Mesothelial cell of epicardium (in vitro differentiated cells): ENCODE data around the gene CLEC16A. TPM values are rescaled to one million over a fixed set of nuclear protein-coding genes. Genes with fewer than 3 reads are reported as not detected.

ENCODE experiments used
- DNase-seq, 2 experiments: peaks; one replicate each; pipeline ENCODE4 v3.0.0; 2021; ENCODE audit warnings: low spot score in 2 of 2; ENCODE audit not compliant: unreplicated experiment in 2 of 2
- H3K27ac Mint-ChIP-seq: 2 replicates; pipeline ENCODE4 v1.8.0; 2021; ENCODE audit warnings: mixed read lengths
- H3K27me3 Mint-ChIP-seq: 2 replicates; pipeline ENCODE4 v1.8.0; 2021; ENCODE audit warnings: low read depth, mixed read lengths
- H3K36me3 Mint-ChIP-seq: 2 replicates; pipeline ENCODE4 v1.8.0; 2021; ENCODE audit warnings: mixed read lengths
- H3K4me1 Mint-ChIP-seq: 2 replicates; pipeline ENCODE4 v1.8.0; 2021; ENCODE audit warnings: mixed read lengths
- H3K4me3 Mint-ChIP-seq: 2 replicates; pipeline ENCODE4 v1.8.0; 2021; ENCODE audit warnings: mild to moderate bottlenecking, moderate library complexity, mixed read lengths
- H3K9me3 Mint-ChIP-seq: 2 replicates; pipeline ENCODE4 v1.8.0; 2021; ENCODE audit warnings: mixed read lengths
- CTCF ChIP-seq: fragments of 200-600 bp; sonication (generic); IDR thresholded peaks from one replicate; pipeline ENCODE4 v1.5.0; 2021; ENCODE audit warnings: antibody characterized with exemption; ENCODE audit not compliant: unreplicated experiment
- total RNA-seq: library from RNA; stranded (reverse); gene quantifications from 3 replicates; pipeline ENCODE4 v1.2.1, GENCODE V29; 2021

The CLEC16A gene
- total RNA-seq, 1 donor from 2014 or later, result 43.3 TPM

GRCh38 chr16:10972819-10973464, 28.6 kb downstream of the CLEC16A start:
- Mint-ChIP-seq H3K4me3 (no peak overlapping the region), H3K4me1 (peaks cover 28% of the 10 kb centered on the region), H3K36me3 (peaks cover 23% of the 10 kb centered on the region), H3K27me3 (no peaks in the 10 kb centered on the region), H3K9me3 (no peaks in the 10 kb centered on the region), H3K27ac (peak overlapping the region; percentile 3)
- DNase-seq, result no peak
- TF ChIP-seq CTCF, result no peak

- H3K4me1 Mint-ChIP-seq, result peaks cover 50% of the 10 kb centered on the region
- H3K36me3 Mint-ChIP-seq, result peaks cover 21% of the 10 kb centered on the region
- TF ChIP-seq CTCF, result no peak
- peak overlapping the region; percentile 47 for H3K27ac Mint-ChIP-seq
- H3K9me3 Mint-ChIP-seq, result no peaks in the 10 kb centered on the region
- no peak for DNase-seq
- H3K4me3 Mint-ChIP-seq, result no peak overlapping the region
- H3K27me3 Mint-ChIP-seq, result no peaks in the 10 kb centered on the region
These were observed 32.3 kb downstream of the CLEC16A start for GRCh38 chr16:10976634-10977033.

- no peak for DNase-seq
- Mint-ChIP-seq H3K36me3 (peaks cover 19% of the 10 kb centered on the region), H3K27ac (no peak overlapping the region), H3K4me1 (peaks cover 47% of the 10 kb centered on the region), H3K9me3 (no peaks in the 10 kb centered on the region), H3K4me3 (no peak overlapping the region), H3K27me3 (no peaks in the 10 kb centered on the region)
- TF ChIP-seq CTCF, result no peak
These were observed 33.8 kb downstream of the CLEC16A start for GRCh38 chr16:10978124-10978523.

- no peak for DNase-seq
- Mint-ChIP-seq H3K9me3 (no peaks in the 10 kb centered on the region), H3K4me3 (no peak overlapping the region), H3K36me3 (peaks cover 17% of the 10 kb centered on the region), H3K4me1 (peaks cover 47% of the 10 kb centered on the region), H3K27me3 (no peaks in the 10 kb centered on the region), H3K27ac (peak overlapping the region; percentile 77)
- TF ChIP-seq CTCF, result no peak
These were observed 34.6 kb downstream of the CLEC16A start for GRCh38 chr16:10978871-10979446.

GRCh38 chr16:10979717-10980601, 35.6 kb downstream of the CLEC16A start:
- peaks cover 17% of the 10 kb centered on the region for H3K36me3 Mint-ChIP-seq
- DNase-seq, result no peak
- H3K4me1 Mint-ChIP-seq, result peaks cover 50% of the 10 kb centered on the region
- no peak for TF ChIP-seq CTCF
- peak overlapping the region; percentile 77 for H3K27ac Mint-ChIP-seq
- no peaks in the 10 kb centered on the region for H3K9me3 Mint-ChIP-seq
- no peaks in the 10 kb centered on the region for H3K27me3 Mint-ChIP-seq
- H3K4me3 Mint-ChIP-seq, result no peak overlapping the region
